H9 (cell line): Measurements from ENCODE around the gene UBE2B. TPM values are rescaled to one million over a fixed set of nuclear protein-coding genes. Genes with fewer than 3 reads are reported as not detected.
A peak's percentile ranks its signal among the peaks of the same experiment; 100 is the strongest.

Experiments
- DNase-seq: peaks from one replicate; pipeline ENCODE4 v3.0.0-alpha.2; 2017
- H2AFZ ChIP-seq: one replicate; pipeline ENCODE4 v1.6.1; 2013; ENCODE audit warnings: mild to moderate bottlenecking, low read length, control low read depth, moderate library complexity
- H2AK5ac ChIP-seq: 2 replicates; pipeline ENCODE4 v1.6.1; 2013; ENCODE audit warnings: low read length, control low read depth, mixed read lengths; ENCODE audit not compliant: insufficient read length
- H2BK120ac ChIP-seq: one replicate; pipeline ENCODE4 v1.6.1; 2013; ENCODE audit warnings: low read depth, mild to moderate bottlenecking, low read length, control low read depth, inconsistent platforms; ENCODE audit not compliant: poor library complexity, severe bottlenecking
- H2BK12ac ChIP-seq: 2 replicates; pipeline ENCODE4 v1.6.1; 2013; ENCODE audit warnings: low read length, control low read depth, mixed read lengths, low read depth; ENCODE audit not compliant: insufficient read length
- H2BK15ac ChIP-seq: 2 replicates; pipeline ENCODE4 v1.6.1; 2013; ENCODE audit warnings: low read depth, low read length, control low read depth
- H2BK20ac ChIP-seq: one replicate; pipeline ENCODE4 v1.6.1; 2013; ENCODE audit warnings: low read depth, mild to moderate bottlenecking, low read length, control low read depth, inconsistent platforms; ENCODE audit not compliant: poor library complexity, severe bottlenecking
- H2BK5ac ChIP-seq: 2 replicates; pipeline ENCODE4 v1.6.1; 2013; ENCODE audit warnings: low read length, control low read depth, mixed read lengths; ENCODE audit not compliant: insufficient read length
- H3K14ac ChIP-seq: 2 replicates; pipeline ENCODE4 v1.6.1; 2013; ENCODE audit warnings: low read length, control low read depth; ENCODE audit not compliant: insufficient read depth
- H3K18ac ChIP-seq: 2 replicates; pipeline ENCODE4 v1.6.1; 2013; ENCODE audit warnings: low read depth, mild to moderate bottlenecking, mixed read lengths, low read length, control low read depth; ENCODE audit not compliant: insufficient read length
- H3K23ac ChIP-seq: 2 replicates; pipeline ENCODE4 v1.6.1; 2013; ENCODE audit warnings: low read length, control low read depth, mixed read lengths, low read depth; ENCODE audit not compliant: insufficient read length
- H3K23me2 ChIP-seq: 2 replicates; pipeline ENCODE4 v1.6.1; 2013; ENCODE audit warnings: low read depth, mild to moderate bottlenecking, mixed read lengths, low read length, control low read depth; ENCODE audit not compliant: insufficient read length, poor library complexity, severe bottlenecking
- H3K27ac ChIP-seq: 2 replicates; pipeline ENCODE4 v1.5.1; 2013; ENCODE audit warnings: low read length, control low read depth, mixed read lengths, low read depth; ENCODE audit not compliant: insufficient read length
- H3K27me3 ChIP-seq: 2 replicates; pipeline ENCODE4 v1.6.1; 2013; ENCODE audit warnings: low read length, control low read depth, inconsistent platforms; ENCODE audit not compliant: insufficient read depth
- H3K4ac ChIP-seq: 2 replicates; pipeline ENCODE4 v1.6.1; 2013; ENCODE audit warnings: low read depth, mild to moderate bottlenecking, control low read depth, inconsistent platforms, low read length, moderate library complexity
- H3K4me1 ChIP-seq: 2 replicates; pipeline ENCODE4 v1.6.1; 2013; ENCODE audit warnings: low read length, control low read depth, inconsistent platforms; ENCODE audit not compliant: insufficient read depth
- H3K4me2 ChIP-seq: 2 replicates; pipeline ENCODE4 v1.6.1; 2013; ENCODE audit warnings: low read length, control low read depth, mixed read lengths; ENCODE audit not compliant: insufficient read length, insufficient read depth
- H3K56ac ChIP-seq: 2 replicates; pipeline ENCODE4 v1.6.1; 2013; ENCODE audit warnings: low read depth, mild to moderate bottlenecking, mixed read lengths, low read length, control low read depth; ENCODE audit not compliant: insufficient read length
- H3K79me1 ChIP-seq: 2 replicates; pipeline ENCODE4 v1.6.1; 2013; ENCODE audit warnings: low read depth, mild to moderate bottlenecking, moderate library complexity, low read length, control low read depth, inconsistent platforms; ENCODE audit not compliant: insufficient read depth, poor library complexity, severe bottlenecking
- H3K79me2 ChIP-seq: 2 replicates; pipeline ENCODE4 v1.6.1; 2013; ENCODE audit warnings: low read length, control low read depth, inconsistent platforms; ENCODE audit not compliant: insufficient read depth
- H3K9ac ChIP-seq: 2 replicates; pipeline ENCODE4 v1.6.1; 2013; ENCODE audit warnings: low read length, control low read depth, mixed read lengths; ENCODE audit not compliant: insufficient read length; ENCODE audit errors: extremely low read depth
- H3K9me3 ChIP-seq: one replicate; pipeline ENCODE4 v1.6.1; 2013; ENCODE audit warnings: low read depth, low read length, inconsistent platforms; ENCODE audit not compliant: control insufficient read depth
- H3T11ph ChIP-seq: one replicate; pipeline ENCODE4 v1.6.1; 2013; ENCODE audit warnings: mild to moderate bottlenecking, low read length, control low read depth, inconsistent platforms
- H4K20me1 ChIP-seq: one replicate; pipeline ENCODE4 v1.6.1; 2013; ENCODE audit not compliant: control insufficient read depth, insufficient read length, insufficient read depth
- H4K5ac ChIP-seq: 2 replicates; pipeline ENCODE4 v1.6.1; 2013; ENCODE audit warnings: low read depth, mild to moderate bottlenecking, mixed read lengths, low read length, control low read depth; ENCODE audit not compliant: insufficient read length
- H4K8ac ChIP-seq: replicated peaks from 2 replicates; pipeline ENCODE4 v1.6.1; 2013; ENCODE audit warnings: low read length, control low read depth, mixed read lengths, low read depth; ENCODE audit not compliant: insufficient read length
- H4K91ac ChIP-seq: 2 replicates; pipeline ENCODE4 v1.6.1; 2013; ENCODE audit warnings: low read depth, mild to moderate bottlenecking, moderate library complexity, mixed read lengths, low read length, control low read depth; ENCODE audit not compliant: insufficient read length
- H3K27ac Mint-ChIP-seq, 3 experiments: 2 replicates in 2 of 3; 3 replicates in 1 of 3; pipeline ENCODE4 v1.8.0; 2020 to 2021; ENCODE audit warnings: mixed read lengths in 3 of 3, mild to moderate bottlenecking in 1 of 3, moderate library complexity in 1 of 3
- H3K27me3 Mint-ChIP-seq: 2 replicates; pipeline ENCODE4 v1.8.0; 2021; ENCODE audit warnings: low read depth, mild to moderate bottlenecking, moderate library complexity, mixed read lengths
- H3K36me3 Mint-ChIP-seq, 3 experiments: 2 replicates in 2 of 3; 3 replicates in 1 of 3; pipeline ENCODE4 v1.8.0; 2020 to 2021; ENCODE audit warnings: low read depth in 3 of 3, mixed read lengths in 3 of 3; ENCODE audit not compliant: insufficient read depth in 1 of 3
- H3K4me1 Mint-ChIP-seq, 2 experiments: 2 replicates each; pipeline ENCODE4 v1.8.0; 2020; ENCODE audit warnings: mixed read lengths in 2 of 2
- H3K4me3 Mint-ChIP-seq, 2 experiments: 2 replicates in 1 of 2; 3 replicates in 1 of 2; pipeline ENCODE4 v1.8.0; 2020 to 2021; ENCODE audit warnings: mild to moderate bottlenecking in 2 of 2, mixed read lengths in 2 of 2, moderate library complexity in 1 of 2
- H3K9me3 Mint-ChIP-seq, 2 experiments: 2 replicates in 1 of 2; 3 replicates in 1 of 2; pipeline ENCODE4 v1.8.0; 2020; ENCODE audit warnings: mild to moderate bottlenecking in 2 of 2, mixed read lengths in 2 of 2, moderate library complexity in 1 of 2
- CTCF ChIP-seq: fragments of 200-600 bp; sonication (generic); conservative IDR thresholded peaks from 3 replicates; pipeline ENCODE4 v1.8.0; 2021; ENCODE audit warnings: antibody characterized with exemption, mild to moderate bottlenecking
- WGBS: extraction: QIAGEN DNeasy Blood & Tissue Kit; methylation state at CpG from one replicate; pipeline ENCODE4 v1.1.7; 2013; ENCODE audit warnings: missing lambda C conversion rate, low lambda C conversion rate, mixed read lengths; ENCODE audit not compliant: insufficient read length; ENCODE audit errors: extremely low coverage; 5-methylcytosine and 5-hydroxymethylcytosine counted together
- total RNA-seq: library from RNA; stranded (reverse); gene quantifications from 2 replicates; pipeline ENCODE4 v1.2.1, GENCODE V29; 2021

Gene UBE2B
- total RNA-seq, 1 experiment from 2014 or later: 50.3 TPM

GRCh38 chr5:134370311-134370870, 978 bp upstream of the UBE2B start:
- H2BK120ac ChIP-seq: no peak overlapping the region
- H3T11ph ChIP-seq: no peak overlapping the region
- H3K27ac ChIP-seq: no peak overlapping the region
- DNase-seq: no peak
- H3K4ac ChIP-seq: no peak overlapping the region; the same call in 1 of the 2 replicates
- WGBS: no CpG with 5 or more reads among the region's 5 CpGs
- Mint-ChIP-seq H3K27ac (peak overlapping the region; percentile 100), H3K27me3 (no peaks in the 10 kb centered on the region), H3K9me3 (peaks cover 4 to 10% of the 10 kb centered on the region in 2 experiments), H3K4me1 (peaks cover 17 to 35% of the 10 kb centered on the region in 2 experiments), H3K4me3 (peak overlapping the region; percentile 95 to 98), H3K36me3 (peaks cover 12 to 32% (median 23%) of the 10 kb centered on the region in 3 experiments)
- H3K23ac ChIP-seq: no peak overlapping the region
- H3K18ac ChIP-seq: no peak overlapping the region
- no peaks in the 10 kb centered on the region for H3K79me1 ChIP-seq
- no peaks in the 10 kb centered on the region for H3K27me3 ChIP-seq
- no peak overlapping the region for H2AFZ ChIP-seq
- H2BK20ac ChIP-seq: no peak overlapping the region
- no peak overlapping the region for H3K56ac ChIP-seq
- H2BK15ac ChIP-seq: no peak overlapping the region
- peak overlapping the region; percentile 25 for H2AK5ac ChIP-seq
- no peak overlapping the region for H3K14ac ChIP-seq
- H4K20me1 ChIP-seq: no peaks in the 10 kb centered on the region
- peaks cover 3% of the 10 kb centered on the region for H3K23me2 ChIP-seq
- H2BK12ac ChIP-seq: peak overlapping the region; percentile 52
- no peak overlapping the region for H4K5ac ChIP-seq
- peaks cover 14% of the 10 kb centered on the region for H3K79me2 ChIP-seq
- no peak overlapping the region for H4K8ac ChIP-seq
- H3K9me3 ChIP-seq: no peaks in the 10 kb centered on the region
- H3K4me2 ChIP-seq: peak overlapping the region; percentile 77
- TF ChIP-seq CTCF: no peak
- H4K91ac ChIP-seq: no peak overlapping the region
- H3K4me1 ChIP-seq: no peaks in the 10 kb centered on the region
- no peak overlapping the region for H2BK5ac ChIP-seq
- H3K9ac ChIP-seq: peak overlapping the region; percentile 68
